ENCODE measurements around the gene PLA2G4C. TPM values are rescaled to one million over a fixed set of nuclear protein-coding genes. Genes with fewer than 3 reads are reported as not detected.

PLA2G4C gene, protein sequence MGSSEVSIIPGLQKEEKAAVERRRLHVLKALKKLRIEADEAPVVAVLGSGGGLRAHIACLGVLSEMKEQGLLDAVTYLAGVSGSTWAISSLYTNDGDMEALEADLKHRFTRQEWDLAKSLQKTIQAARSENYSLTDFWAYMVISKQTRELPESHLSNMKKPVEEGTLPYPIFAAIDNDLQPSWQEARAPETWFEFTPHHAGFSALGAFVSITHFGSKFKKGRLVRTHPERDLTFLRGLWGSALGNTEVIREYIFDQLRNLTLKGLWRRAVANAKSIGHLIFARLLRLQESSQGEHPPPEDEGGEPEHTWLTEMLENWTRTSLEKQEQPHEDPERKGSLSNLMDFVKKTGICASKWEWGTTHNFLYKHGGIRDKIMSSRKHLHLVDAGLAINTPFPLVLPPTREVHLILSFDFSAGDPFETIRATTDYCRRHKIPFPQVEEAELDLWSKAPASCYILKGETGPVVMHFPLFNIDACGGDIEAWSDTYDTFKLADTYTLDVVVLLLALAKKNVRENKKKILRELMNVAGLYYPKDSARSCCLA
- total RNA-seq: 20.6 TPM

DNA sequence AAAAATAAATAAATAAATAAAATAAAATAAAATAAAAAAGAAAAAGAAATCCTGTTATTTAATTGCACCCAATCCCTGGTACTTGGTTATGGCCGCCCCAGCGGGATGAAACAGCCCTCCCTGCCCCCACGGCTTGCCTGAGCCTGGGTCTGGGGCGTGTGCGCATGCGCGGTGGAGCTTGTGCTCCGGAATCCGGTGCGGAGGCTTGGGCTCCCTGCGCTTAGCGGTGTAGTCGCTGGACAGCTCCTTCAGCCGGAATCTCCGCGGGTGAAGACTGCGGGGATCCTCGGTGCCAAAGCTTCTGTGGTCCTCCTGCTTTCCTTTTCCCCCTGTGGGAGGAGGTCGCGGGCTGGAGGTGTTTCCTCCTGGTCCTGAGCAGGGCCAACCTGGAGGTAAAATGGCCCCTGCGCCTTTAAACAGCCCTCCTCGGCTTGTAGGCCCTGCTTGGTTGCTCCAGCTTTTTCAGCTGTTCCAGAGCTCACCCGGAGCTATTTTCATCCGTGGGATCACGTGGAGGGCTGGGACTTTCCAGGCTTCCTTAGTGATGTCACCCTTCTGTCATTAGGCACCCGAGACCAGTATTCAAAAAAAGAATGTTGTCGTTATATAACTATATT is at the start of gene PLA2G4C:
PLA2G4C (minus strand) TSS at position 468 of the 617 bp plus-strand sequence. CDS start 4,288 bp downstream, outside the sequence.

DNA sequence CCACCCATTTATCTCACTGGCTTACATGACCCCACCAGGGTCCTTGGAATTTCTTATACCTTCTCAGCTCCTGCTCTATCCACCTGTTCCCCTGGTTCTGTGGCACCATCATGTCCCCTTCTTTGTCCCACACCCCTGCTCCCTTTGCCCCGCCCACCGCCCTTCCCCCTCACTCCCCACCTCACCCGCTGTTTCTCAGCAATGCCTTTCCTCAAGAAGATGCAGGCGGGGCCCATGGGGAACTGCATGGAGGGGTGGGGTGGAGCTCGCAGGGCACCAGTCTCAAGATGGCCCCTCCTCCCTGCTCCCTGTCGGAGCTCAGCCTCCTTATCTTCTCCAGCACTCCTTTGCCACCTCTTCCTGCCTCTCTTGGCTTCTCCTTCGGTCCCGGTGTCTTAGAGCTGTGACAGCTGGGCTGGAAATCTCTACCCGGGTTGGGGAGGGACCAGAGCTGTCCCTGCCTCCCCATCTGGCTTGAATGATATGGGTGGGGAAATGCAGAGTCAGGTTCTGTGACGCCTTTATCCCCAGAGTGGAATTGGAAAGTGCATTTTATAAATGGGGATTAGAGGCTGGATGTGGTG is 66.8 kb downstream of the PLA2G4C start, which contains the start of gene CABP5:
CABP5 (minus strand) TSS at position 405 of the 584 bp plus-strand sequence; CDS start at position 248, 157 bp downstream.

Other genes starting within 250 kb of the PLA2G4C start
- 0.41 TPM for gene SULT2A1, start 224.5 kb downstream of the PLA2G4C start, total RNA-seq
- not detected for gene BSPH1, start 118.6 kb downstream of the PLA2G4C start, total RNA-seq
- not detected for gene ELSPBP1, start 116.2 kb downstream of the PLA2G4C start, total RNA-seq
- gene CABP5, start 66.7 kb downstream of the PLA2G4C start, total RNA-seq: not detected
- 54.3 TPM for gene LIG1, start 59.5 kb upstream of the PLA2G4C start, total RNA-seq
- gene ZSWIM9, start 59.9 kb upstream of the PLA2G4C start, total RNA-seq: 9.8 TPM
- gene CARD8, start 145.1 kb upstream of the PLA2G4C start, total RNA-seq: 57.4 TPM
- gene ZNF114, start 159.3 kb upstream of the PLA2G4C start, total RNA-seq: 7.4 TPM
- 31.5 TPM for gene EMP3, start 214.7 kb upstream of the PLA2G4C start, total RNA-seq

Measured in metanephros (tissue), 1 donor.